ENCODE results near the gene TMIGD2. TPM values are rescaled to one million over a fixed set of nuclear protein-coding genes. Genes with fewer than 3 reads are reported as not detected.
"Not testable (repeated sequence)": the region's sequence is repeated elsewhere in the genome, so short reads cannot be mapped to it uniquely, and the experiment has no call there.

TMIGD2 gene, protein sequence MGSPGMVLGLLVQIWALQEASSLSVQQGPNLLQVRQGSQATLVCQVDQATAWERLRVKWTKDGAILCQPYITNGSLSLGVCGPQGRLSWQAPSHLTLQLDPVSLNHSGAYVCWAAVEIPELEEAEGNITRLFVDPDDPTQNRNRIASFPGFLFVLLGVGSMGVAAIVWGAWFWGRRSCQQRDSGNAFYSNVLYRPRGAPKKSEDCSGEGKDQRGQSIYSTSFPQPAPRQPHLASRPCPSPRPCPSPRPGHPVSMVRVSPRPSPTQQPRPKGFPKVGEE
- total RNA-seq (2014; rRNA removed), result not detected in 2 replicates
- polyA plus RNA-seq (2012), result not detected

DNA sequence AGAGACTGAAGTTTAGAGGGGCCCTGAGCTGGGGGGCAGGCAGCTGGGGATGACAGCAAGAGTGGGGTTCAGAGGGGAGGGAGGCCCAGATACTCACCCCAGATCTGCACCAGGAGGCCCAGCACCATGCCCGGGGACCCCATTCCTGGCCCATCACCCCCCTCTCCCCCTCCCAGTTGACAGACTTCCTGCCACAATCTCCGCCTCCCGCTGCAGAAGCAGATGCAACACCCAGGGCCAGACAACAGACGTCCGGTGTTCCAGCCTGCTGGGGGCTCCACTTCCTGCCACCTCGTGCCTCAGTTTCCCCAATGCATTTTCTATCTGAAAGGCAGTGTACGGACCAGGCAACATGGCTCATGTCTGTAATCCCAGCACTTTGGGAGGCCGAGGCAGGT, at the start of gene TMIGD2:
TSS of gene TMIGD2 (minus strand) at position 147 of the 398 bp plus-strand sequence. CDS start at position 143, 4 bp downstream.
- no peak for DNase-seq (ENCODE audit: low read depth)

- no peak for DNase-seq (ENCODE audit: low read depth)
These were observed 48.5 kb upstream of the TMIGD2 start for GRCh38 chr19:4350726-4351125.

GRCh38 chr19:4350111-4350510, 47.9 kb upstream of the TMIGD2 start:
- DNase-seq (ENCODE audit: low read depth), result no peak

GRCh38 chr19:4349225-4349624, 47.0 kb upstream of the TMIGD2 start:
- DNase-seq (ENCODE audit: low read depth), result not testable (repeated sequence)

DNA sequence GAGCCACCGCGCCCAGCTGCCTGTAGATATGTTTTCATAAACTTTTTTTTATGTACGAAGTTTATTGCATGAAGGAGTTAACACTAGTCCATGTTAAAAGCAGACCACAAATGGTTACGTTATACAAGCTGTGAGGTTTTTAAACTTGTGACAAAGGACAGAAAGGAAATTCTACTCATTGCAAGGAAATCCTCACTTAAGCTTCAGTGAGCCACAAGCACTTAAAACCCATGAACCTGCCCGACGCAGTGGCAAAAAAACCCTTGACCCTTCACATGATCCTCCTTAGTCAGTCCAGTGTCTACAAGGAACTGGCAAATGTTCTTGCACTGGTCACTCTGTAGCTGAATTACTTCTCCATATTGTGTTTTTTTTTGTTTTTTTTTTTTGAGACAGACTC, 45.3 kb upstream of the TMIGD2 start:
- DNase-seq (ENCODE audit: low read depth), result no peak

- no peak for DNase-seq (ENCODE audit: low read depth)
These were observed 43.8 kb upstream of the TMIGD2 start for GRCh38 chr19:4346020-4346383.

GRCh38 chr19:4345342-4346019, 43.3 kb upstream of the TMIGD2 start:
- no peak for DNase-seq (ENCODE audit: low read depth)

DNA sequence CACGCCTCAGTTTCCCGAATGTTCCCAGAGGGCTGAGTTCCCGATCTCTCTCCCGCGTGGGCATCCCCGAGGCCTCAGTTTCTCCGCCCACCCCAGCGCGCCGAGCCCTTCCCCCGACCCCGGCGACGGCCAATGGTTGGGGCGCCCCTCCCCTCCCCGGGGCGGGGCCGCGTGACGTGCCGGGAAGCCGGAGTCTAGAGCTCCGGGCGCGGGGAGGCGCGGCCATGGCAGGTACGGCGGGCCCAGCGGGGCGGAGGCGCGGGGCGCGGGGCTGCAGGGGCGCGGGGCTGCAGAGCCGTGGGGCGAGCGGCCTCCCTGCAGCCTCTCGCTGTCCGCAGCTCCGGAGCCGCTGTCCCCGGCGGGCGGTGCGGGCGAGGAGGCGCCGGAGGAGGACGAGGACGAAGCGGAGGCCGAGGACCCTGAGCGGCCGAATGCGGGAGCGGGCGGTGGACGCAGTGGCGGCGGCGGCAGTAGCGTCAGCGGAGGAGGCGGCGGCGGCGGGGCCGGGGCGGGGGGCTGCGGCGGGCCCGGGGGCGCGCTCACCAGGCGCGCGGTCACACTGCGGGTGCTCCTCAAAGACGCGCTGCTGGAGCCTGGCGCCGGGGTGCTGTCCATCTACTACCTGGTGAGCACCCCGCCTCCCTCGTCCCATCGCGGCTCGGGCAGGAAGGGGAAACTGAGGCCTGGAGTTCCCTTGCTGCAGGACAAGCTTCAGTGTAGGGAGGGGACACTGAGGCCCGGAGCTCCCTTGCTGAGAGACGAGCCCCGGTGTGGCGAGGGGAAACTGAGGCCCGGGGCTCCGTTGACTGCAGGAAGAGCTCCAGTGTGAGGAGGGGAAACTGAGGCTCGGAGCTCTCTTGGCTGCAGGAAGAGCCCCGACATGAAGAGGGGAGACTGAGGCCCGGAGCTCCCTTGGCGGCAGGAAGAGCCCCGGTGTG, 41.5 kb upstream of the TMIGD2 start, which contains the start of gene MPND:
TSS of gene MPND (plus strand) at position 193 of the 938 bp plus-strand sequence. CDS start at position 225, 32 bp downstream.
- peak; percentile 72 for DNase-seq (ENCODE audit: low read depth)

- DNase-seq (ENCODE audit: low read depth), result peak; percentile 100
These were observed 40.6 kb upstream of the TMIGD2 start for GRCh38 chr19:4342615-4343369.

DNA sequence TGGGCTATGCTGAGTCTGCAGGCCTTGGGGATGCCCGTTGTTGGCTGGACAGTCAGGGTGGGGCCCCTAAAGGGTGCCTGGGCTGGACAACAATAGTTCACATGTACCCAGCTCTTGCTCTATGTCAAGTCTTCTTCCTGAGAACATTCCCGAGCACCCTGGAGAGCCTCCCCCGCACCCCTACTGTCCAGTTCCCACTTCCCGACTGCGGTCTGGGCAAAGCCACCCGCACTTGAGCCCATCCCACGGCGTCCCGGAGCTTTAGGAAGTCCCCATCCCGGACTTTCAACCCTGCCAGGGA, 40.1 kb upstream of the TMIGD2 start:
- peak; percentile 56 for DNase-seq (ENCODE audit: low read depth)

DNA sequence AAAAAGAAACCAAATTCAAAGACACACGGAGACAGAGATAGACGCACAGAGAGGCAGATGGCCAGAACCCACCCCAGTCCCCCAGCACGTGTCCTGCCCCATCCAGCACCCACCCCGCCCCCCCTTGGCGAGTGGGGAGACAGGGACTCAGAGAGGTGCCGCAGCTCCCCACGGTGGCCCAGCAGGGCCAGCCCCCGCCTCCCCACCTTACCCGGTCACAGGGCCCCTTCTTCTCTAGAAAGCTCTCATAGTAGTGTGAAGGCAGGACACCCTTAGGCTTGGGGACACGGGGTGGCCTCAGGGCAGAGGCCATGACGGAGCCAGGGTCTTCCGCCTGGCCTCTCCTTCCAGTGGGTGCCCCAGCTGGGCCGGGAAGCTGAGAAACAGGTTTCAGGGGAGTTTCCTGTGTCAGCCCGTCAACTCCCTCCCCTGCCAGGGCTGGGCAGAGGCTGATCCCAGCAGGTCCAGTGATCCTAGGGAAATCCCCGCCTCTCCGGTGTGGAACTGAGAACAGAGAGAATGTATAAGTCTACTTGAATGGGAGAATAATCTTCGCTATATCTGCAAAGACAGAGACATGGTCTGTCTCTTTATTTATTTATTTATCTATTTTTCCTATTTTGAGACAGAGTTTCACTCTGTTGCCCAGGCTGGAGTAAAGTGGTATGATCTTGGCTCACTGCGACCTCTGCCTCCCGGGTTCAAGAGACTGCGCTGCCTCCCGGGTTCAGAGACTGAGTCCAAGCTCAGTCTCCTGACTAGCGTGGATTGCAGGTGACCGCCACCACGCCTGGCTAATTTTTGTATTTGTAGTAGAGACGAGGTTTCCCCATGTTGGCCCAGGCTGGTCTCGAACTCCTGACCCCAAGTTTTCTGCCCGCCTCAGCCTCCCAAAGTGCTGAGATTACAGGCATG, 36.5 kb upstream of the TMIGD2 start, which contains the start of gene STAP2:
TSS of gene STAP2 (minus strand) at position 387 of the 915 bp plus-strand sequence. CDS start at position 313, 74 bp downstream.
- no peak for DNase-seq (ENCODE audit: low read depth)

DNA sequence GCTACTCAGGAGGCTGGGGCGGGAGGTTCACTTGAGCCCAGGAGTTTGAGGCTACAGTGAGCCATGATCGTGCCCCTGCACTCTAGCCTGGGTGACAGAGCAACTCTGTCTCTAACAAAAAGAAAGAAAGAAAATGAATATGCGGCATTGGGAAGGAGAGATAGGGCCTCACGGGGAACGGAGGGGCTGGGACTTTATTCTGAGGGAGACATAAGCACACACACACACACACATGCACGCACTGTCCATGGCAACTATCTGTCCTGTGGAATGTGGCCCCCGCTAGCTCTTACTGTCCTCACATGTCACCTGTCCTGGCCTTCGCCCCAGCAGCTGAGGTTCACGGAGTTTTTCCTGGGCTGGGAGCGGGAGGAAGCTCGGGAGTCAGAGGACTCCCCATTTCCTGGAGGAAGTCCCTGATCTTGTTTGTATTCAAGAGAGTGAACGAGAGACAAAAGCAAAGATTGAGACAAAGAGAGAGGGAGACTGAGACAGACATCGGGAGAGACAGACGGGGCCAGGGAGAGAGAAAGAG, 35.8 kb upstream of the TMIGD2 start:
- no peak for DNase-seq (ENCODE audit: low read depth)

DNA sequence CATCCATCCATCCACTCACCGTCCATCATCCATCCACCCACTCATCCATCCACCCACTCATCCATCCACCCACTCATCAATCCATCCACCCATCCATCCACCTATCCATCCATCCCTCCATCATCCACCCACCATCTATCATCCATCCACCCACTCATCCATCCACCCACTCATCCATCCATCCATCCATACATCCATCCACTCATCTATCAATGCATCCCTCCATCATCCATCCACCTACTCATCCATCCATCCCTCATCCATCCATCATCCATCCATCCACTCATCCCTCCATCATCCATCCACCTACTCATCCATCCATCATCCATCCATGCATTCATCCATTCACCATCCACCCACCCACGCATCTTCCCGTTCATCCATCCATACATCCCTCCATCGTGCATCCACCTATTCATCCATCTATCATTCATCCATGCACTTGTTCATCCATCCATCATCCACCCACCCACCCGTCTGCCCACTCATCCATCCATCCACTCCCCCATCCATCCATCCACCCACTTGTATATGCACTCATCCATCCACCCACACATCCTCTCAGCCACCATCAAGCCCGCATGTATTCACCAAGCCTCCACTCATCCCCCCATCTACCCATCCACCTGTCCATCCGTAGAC, 32.9 kb upstream of the TMIGD2 start:
- DNase-seq (ENCODE audit: low read depth), result no peak

GRCh38 chr19:4329858-4330257, 27.7 kb upstream of the TMIGD2 start:
- no peak for DNase-seq (ENCODE audit: low read depth)

DNA sequence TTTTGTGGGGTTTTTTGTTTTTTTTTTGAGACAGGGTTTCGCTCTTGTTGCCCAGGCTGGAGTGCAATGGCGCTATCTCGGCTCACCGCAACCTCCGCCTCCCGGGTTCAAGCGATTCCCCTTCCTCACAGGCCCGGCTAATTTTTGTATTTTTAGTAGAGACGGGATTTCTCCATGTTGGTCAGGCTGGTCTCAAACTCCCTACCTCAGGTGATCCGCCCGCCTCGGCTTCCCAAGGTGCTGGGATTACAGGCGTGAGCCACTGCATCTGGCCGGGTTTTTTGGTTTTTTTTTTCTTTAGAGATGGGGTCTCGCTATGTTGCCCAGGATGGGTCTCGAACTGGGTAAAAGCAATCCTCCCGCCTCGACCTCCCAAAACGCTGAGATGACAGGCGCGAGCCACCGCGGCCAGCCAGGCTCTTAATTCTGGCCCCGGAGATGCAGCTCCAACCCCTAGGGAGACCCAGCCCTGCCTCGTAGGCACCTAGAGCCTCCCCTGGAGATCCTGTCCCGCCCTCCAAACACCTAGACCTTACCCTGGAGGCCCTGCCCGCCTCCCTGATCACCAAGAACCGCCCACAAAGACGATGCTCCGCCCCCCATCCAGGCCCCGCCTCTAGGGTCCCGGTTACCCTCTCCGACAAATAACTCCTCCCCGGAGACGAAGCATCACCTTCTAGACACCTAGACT, 26.9 kb upstream of the TMIGD2 start:
- not testable (repeated sequence) for DNase-seq (ENCODE audit: low read depth)

DNA sequence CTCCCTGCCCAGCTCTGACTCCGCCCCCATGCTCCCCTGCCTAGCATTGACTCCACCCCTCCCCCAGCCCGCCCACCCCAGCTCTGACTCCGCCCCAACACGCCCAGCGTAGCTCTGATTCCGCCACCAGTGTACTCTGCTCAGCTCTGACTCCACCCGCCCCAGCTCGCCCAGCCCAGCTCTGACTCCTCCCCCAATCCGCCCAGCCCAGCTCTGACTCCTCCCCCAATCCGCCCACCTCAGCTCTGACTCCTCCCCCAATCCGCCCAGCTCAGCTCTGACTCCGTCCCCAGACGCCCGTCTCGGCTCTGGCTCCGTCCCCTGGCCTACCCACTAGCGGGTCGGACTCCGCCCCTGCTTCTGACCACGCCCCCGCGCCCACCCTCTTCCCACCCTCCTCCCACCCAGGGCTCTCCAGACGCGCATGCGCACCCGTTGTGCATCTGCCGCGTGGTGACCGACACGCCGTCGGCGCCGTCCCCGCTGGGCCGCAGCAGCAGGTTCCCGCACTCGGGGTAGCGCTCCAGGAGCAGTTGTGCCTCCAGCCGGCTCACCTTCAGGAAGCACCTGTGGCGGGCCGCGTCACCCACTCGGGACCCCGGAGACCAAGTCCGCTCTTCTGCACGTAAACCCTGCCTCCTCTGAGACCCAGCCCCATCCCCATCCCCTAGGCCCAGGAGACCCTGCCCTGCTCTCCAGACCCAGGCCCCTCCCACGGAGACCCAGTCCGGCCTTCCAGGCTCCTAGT, 26.2 kb upstream of the TMIGD2 start:
- peak; percentile 89 for DNase-seq (ENCODE audit: low read depth)

GRCh38 chr19:4327877-4328242, 25.7 kb upstream of the TMIGD2 start:
- DNase-seq (ENCODE audit: low read depth), result no peak

DNA sequence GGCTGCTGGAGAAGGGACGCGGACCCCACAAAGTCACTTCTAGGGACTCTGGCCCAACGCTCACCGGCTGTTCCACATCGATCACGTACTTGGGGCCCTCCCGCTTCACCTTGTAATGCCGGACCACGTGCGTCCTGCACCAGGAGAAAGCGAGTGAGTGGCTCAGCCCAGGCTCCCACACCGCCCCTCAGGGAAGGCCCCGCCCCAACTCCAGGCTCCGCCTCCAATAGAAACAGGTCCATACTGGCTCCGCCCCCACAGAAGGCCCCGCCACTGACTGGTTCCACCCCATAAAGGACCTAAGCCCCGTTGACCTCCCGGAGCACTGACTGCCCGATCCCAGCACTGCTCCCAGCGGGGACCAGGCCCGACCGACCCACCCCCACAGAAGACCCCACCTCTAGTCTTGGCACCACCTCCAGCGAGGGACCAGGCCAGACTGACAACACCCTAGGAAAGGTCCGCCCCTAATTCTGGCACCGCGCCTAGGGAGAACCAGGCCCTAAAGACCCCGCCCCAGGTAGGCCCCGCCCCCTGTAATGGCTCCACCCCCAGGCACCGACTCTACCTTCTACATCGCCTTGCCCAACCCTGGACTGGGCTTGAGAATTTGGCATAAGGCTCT, 25.2 kb upstream of the TMIGD2 start:
- DNase-seq (ENCODE audit: low read depth), result peak; percentile 24
